GM21737 (cell line): ENCODE measurements around the gene ETS1.
"Not testable (repeated sequence)": the region's sequence is repeated elsewhere in the genome, so short reads cannot be mapped to it uniquely, and the experiment has no call there.

ENCODE experiments used
- ATAC-seq: cut with Tn5 transposase; IDR thresholded peaks from one replicate; pipeline ENCODE4 v1.9.1; 2021; ENCODE audit warnings: mild to moderate bottlenecking, moderate library complexity; ENCODE audit not compliant: unreplicated experiment

Gene ETS1

GRCh38 chr11:128448981-128449713, 138.2 kb downstream of the ETS1 start:
- no peak for ATAC-seq

DNA sequence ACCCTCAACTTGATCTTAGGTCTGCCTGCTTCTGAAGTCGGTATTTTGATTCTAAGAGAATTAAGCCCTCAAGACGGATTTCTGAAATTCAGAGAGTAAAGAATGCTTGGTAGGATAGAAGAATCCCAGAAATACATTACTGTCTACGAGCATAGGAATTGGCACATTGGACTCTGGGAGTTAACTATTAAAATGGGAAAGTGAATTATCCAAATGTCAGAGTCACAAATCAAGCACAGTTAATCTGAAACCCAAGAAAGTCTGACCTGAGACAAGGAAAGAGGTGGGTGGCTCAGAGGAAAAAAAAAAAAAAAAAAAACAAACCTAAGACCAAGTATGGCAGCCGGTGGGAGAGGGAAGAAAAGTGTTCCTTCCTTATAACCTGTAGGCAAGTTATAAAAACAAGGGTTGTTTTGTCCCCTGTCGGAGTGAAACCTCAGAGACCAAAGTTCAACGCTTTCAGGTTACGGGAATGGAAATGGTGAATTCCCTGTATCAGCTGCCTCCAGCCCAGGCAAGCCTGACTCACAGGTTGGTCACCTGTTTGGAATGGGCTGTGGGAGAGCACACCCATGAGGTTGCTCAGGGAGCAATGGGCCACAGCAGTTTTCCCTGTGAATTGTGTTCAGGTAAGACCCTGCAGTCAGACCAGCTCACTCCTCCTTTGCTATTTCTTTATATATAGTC, 139.0 kb downstream of the ETS1 start:
- ATAC-seq, result no peak

DNA sequence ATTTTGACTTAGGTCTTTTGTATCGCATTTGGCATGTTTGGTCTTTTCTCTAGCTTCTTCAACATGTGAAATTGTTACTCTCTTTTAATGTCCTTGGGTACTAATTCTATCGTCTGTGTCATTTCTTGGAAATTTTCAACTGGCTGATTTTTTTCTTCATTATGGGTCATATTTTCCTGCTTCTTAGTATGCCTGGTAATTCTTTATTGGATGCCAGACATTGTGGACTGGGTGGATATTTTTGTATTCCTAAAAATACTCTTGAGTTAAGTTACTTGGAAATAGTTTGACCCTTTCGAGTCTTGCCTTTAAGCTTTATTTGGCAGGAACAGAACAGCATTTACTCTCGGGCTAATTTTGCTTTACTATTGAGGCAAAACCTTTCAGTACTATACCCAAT, 140.1 kb downstream of the ETS1 start:
- no peak for ATAC-seq

GRCh38 chr11:128445921-128446320, 141.4 kb downstream of the ETS1 start:
- not testable (repeated sequence) for ATAC-seq

GRCh38 chr11:128437136-128437535, 150.2 kb downstream of the ETS1 start:
- ATAC-seq, result no peak

DNA sequence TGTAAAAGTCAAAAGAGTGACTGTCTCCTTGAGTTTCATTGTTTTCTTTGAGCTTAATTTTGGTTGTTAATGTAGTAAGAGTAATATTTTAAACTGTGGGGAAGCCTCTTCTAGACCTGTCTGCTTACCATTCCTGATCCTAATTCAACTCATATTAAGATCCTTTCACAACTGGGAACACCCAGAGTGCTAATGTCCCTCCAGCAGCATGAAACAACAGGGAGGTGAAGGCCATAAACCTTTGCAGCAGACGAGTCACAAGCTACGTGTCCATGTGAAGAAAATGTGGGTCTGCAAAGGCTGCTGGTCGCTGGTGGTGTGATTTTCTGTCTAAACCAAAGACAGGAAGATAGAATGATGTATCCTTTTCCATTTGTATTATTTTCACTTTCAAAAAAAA, 152.5 kb downstream of the ETS1 start:
- ATAC-seq, result no peak

GRCh38 chr11:128434411-128434810, 152.9 kb downstream of the ETS1 start:
- ATAC-seq, result no peak

- no peak for ATAC-seq
Observed at GRCh38 chr11:128432926-128433325, 154.4 kb downstream of the ETS1 start.

- no peak for ATAC-seq
Observed at GRCh38 chr11:128431931-128432330, 155.4 kb downstream of the ETS1 start.

- ATAC-seq, result no peak
Observed at GRCh38 chr11:128428935-128429334, 158.4 kb downstream of the ETS1 start.

GRCh38 chr11:128424851-128425285, 162.5 kb downstream of the ETS1 start:
- ATAC-seq, result no peak

DNA sequence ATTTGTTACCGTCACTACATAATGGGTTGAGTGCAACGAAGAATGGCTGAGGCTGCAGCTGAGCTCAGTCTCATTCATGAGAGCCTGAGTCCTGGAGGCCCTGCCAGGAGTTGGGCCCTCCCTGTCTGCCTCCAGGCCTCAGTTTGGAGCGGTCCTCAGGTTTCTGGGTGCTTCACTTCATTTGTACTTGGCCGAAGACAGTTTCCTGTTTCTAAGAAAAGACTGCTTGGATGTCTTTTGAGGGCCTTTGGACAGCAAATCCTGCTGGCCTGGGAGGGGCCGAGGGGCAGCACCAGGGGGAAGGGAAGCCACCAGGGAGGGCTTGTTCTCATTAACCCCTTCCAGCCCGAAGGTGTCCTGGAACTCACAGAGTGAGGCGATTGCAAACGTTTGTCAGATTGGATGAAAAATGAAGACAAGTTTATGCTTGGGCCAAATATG, 163.1 kb downstream of the ETS1 start:
- ATAC-seq, result no peak

- no peak for ATAC-seq
Observed at GRCh38 chr11:128422576-128423370, 164.6 kb downstream of the ETS1 start.

GRCh38 chr11:128421577-128422330, 165.6 kb downstream of the ETS1 start:
- no peak for ATAC-seq

GRCh38 chr11:128420951-128421350, 166.4 kb downstream of the ETS1 start:
- ATAC-seq, result no peak

DNA sequence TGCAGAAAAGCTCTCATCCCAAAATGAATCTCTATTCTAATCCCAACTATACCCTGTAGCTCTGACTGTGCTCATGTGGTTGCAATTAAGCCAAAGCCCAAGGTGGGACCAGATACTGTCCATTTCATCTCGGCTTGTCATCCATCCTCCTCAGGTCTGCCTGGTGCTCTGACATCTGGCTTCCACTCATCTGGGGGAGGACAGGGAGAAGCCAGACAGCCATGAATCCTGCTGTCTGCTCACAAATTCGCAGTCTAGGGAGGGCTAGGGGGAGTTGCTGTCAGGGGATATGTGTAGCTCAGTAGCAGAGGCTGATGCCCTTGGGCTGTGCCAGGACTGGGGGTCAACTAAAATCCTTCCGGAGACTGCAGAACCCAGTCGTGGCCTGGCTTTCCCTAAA, 167.1 kb downstream of the ETS1 start:
- ATAC-seq, result no peak

- ATAC-seq, result no peak
Observed at GRCh38 chr11:128419012-128419767, 168.2 kb downstream of the ETS1 start.

DNA sequence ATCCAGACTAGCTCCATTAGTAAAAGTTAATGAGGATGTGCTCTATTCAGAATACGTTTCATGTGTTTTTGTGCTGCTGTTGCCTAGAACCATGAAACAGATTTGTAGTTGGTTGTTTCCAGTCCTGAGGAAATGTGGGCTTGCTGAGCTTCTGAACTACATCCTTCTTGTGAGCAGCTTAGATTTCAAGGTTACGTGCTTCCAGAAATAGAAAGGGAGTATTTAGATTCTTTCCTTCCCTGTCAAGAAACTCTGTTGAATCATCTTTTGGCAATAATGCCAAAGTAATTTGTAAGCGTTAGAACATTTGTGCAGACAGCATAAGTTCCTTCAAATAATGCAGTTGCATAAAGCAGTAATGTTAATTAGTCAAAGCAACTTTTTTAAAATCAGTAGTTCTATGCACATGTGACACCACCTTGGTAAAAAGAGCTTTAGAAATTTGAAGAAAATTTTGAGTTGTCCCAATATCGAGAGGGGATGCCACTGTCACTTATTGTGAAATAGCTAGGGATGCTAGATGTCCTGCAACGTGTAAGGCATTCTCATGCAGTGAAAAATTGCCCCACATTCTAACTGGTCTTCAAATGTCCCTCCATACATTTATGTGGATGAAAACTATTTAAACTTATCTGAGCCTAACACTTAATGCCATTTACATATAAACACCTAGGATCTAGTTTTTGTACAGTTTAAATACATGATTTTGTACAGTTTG, 169.6 kb downstream of the ETS1 start:
- no peak for ATAC-seq

GRCh38 chr11:128416976-128417375, 170.4 kb downstream of the ETS1 start:
- ATAC-seq, result no peak

DNA sequence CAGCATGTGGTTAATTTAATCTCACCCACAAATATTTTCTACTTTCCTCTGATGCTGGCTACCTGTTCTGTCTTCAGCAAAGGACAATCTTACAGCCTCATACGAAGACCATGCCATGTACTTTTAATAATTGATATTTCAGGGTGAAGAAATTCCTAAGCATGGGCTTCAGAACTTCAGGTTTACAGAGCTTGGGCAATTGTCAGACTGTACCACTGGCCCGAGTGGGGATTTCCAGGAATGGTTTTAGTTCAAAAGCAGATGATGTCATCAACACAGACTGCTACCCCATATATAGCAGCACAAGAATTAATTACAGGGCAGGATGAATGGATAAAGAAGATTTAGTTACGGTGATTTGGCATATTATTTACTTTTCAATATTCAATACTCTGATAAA, 171.8 kb downstream of the ETS1 start:
- no peak for ATAC-seq
